Endothelial cell of umbilical vein (primary cell): ENCODE results near the gene SPATA32. TPM values are rescaled to one million over a fixed set of nuclear protein-coding genes. Genes with fewer than 3 reads are reported as not detected.

Experiments used
- BruUV-seq: library from RNA; stranded (reverse); fragments of 400-500 nt; replicated peaks from 2 replicates; lab custom pipeline; 2021; lab: Mats Ljungman, UMichigan
- CTCF ChIA-PET: fragments of 300-600, 350-600 bp; sonication (Branson Sonifier 250); formaldehyde crosslinking; loops from one replicate; lab custom pipeline; 2021; ENCODE audit warnings: antibody characterized with exemption, inconsistent platforms; lab: Charles Lee
- POLR2A ChIA-PET: fragments of 300-600, 350-600 bp; sonication (Branson Sonifier 250); formaldehyde crosslinking; loops from one replicate; lab custom pipeline; 2021; ENCODE audit warnings: antibody characterized with exemption, inconsistent platforms; lab: Charles Lee
- DNase-seq: peaks from one replicate; pipeline ENCODE4 v3.0.0-alpha.2; 2011; ENCODE audit warnings: low read depth, low spot score
- FAIRE-seq: peaks from 2 replicates; lab custom pipeline; 2011; peaks lifted over from hg19 to GRCh38; lab: Jason Lieb, UNC
- H2AFZ ChIP-seq: 2 replicates; pipeline ENCODE4 v1.6.0; 2012; ENCODE audit warnings: low read depth, low read length, control low read depth, inconsistent platforms
- H3K27ac ChIP-seq: 2 replicates; pipeline ENCODE4 v1.5.1; 2011; ENCODE audit warnings: low read depth, mild to moderate bottlenecking, control low read depth, low read length, moderate library complexity; ENCODE audit not compliant: insufficient read depth
- H3K27me3 ChIP-seq, 2 experiments: 2 replicates each; pipeline versions ENCODE4 v1.6.0 to v1.6.1; 2011; ENCODE audit warnings: low read length in 2 of 2, mixed read lengths in 1 of 2; ENCODE audit not compliant: control insufficient read depth in 2 of 2, insufficient read depth in 2 of 2
- H3K36me3 ChIP-seq, 2 experiments: 2 replicates in 1 of 2; 3 replicates in 1 of 2; pipeline ENCODE4 v1.5.1; 2011; ENCODE audit warnings: low read length in 2 of 2, mild to moderate bottlenecking in 1 of 2, moderate library complexity in 1 of 2; ENCODE audit not compliant: control insufficient read depth in 2 of 2, insufficient read depth in 2 of 2; ENCODE audit errors: extremely low read depth in 1 of 2
- H3K4me1 ChIP-seq: 3 replicates; pipeline ENCODE4 v1.5.1; 2011; ENCODE audit warnings: mild to moderate bottlenecking, low read length; ENCODE audit not compliant: control insufficient read depth, insufficient read depth; ENCODE audit errors: extremely low read depth
- H3K4me2 ChIP-seq: 2 replicates; pipeline ENCODE4 v1.6.1; 2011; ENCODE audit warnings: low read length, control low read depth, mixed read lengths; ENCODE audit not compliant: insufficient read depth
- H3K4me3 ChIP-seq, 3 experiments: fragments of 200-600 bp in 1 of 3; sonication (generic), shearing (Covaris generic) in 1 of 3; replicated peaks in 1 of 3; 2 replicates each; pipeline ENCODE4 v1.5.1; 2011 to 2016; ENCODE audit warnings: control low read depth in 3 of 3, low read length in 3 of 3, mild to moderate bottlenecking in 2 of 3, inconsistent platforms in 1 of 3, low read depth in 1 of 3, moderate library complexity in 1 of 3; ENCODE audit not compliant: insufficient read depth in 1 of 3
- H3K79me2 ChIP-seq: 2 replicates; pipeline ENCODE4 v1.6.0; 2012; ENCODE audit warnings: low read length, inconsistent platforms; ENCODE audit not compliant: control insufficient read depth, insufficient read depth
- H3K9ac ChIP-seq: replicated peaks from 2 replicates; pipeline ENCODE3; 2011; ENCODE audit warnings: low read length, control low read depth; ENCODE audit not compliant: insufficient read depth; ENCODE audit errors: extremely low read depth
- H3K9me1 ChIP-seq: replicated peaks from 3 replicates; pipeline ENCODE4 v1.6.0; 2011; ENCODE audit warnings: mild to moderate bottlenecking, low read length; ENCODE audit not compliant: control insufficient read depth, insufficient read depth; ENCODE audit errors: extremely low read depth
- H3K9me3 ChIP-seq: replicated peaks from 2 replicates; pipeline ENCODE4 v1.5.1; 2012; ENCODE audit warnings: low read length, inconsistent platforms; ENCODE audit not compliant: control insufficient read depth, insufficient read depth
- H4K20me1 ChIP-seq: replicated peaks from 2 replicates; pipeline ENCODE3; 2011; ENCODE audit warnings: mild to moderate bottlenecking, low read length; ENCODE audit not compliant: control insufficient read depth, insufficient read depth; ENCODE audit errors: extremely low read depth
- CTCF ChIP-seq, 2 donors: IDR thresholded peaks; 1 replicate in 1 of 2; 2 replicates in 1 of 2; pipeline ENCODE4 v1.5.1; 2011; ENCODE audit warnings: low read length in 2 of 2, mild to moderate bottlenecking in 2 of 2, moderate library complexity in 2 of 2, control low read depth in 1 of 2, inconsistent platforms in 1 of 2, low read depth in 1 of 2; ENCODE audit not compliant: insufficient read depth in 1 of 2; ENCODE audit errors: extremely low read depth in 1 of 2
- EZH2 ChIP-seq: IDR thresholded peaks from 2 replicates; pipeline ENCODE4 v1.6.1; 2012; ENCODE audit warnings: borderline replicate concordance, low read depth, mild to moderate bottlenecking, moderate library complexity, low read length, inconsistent platforms; ENCODE audit not compliant: severe bottlenecking
- FOS ChIP-seq: IDR thresholded peaks from 2 replicates; pipeline ENCODE4 v1.6.1; 2011; ENCODE audit warnings: mild to moderate bottlenecking, low read length, moderate library complexity, borderline replicate concordance; ENCODE audit not compliant: insufficient read depth
- GATA2 ChIP-seq: IDR thresholded peaks from 2 replicates; pipeline ENCODE4 v1.7.0; 2011; ENCODE audit warnings: low read depth, mild to moderate bottlenecking, moderate library complexity, mixed read lengths, low read length; ENCODE audit not compliant: insufficient read length, insufficient read depth
- JUN ChIP-seq: IDR thresholded peaks from 2 replicates; pipeline ENCODE4 v1.6.1; 2011; ENCODE audit warnings: borderline replicate concordance, low read depth; ENCODE audit not compliant: insufficient read length, insufficient read depth
- MAX ChIP-seq: IDR thresholded peaks from 2 replicates; pipeline ENCODE4 v1.6.1; 2011; ENCODE audit not compliant: insufficient read depth, insufficient read length
- MYC ChIP-seq: IDR thresholded peaks from one replicate; pipeline ENCODE4 v1.6.1; 2011; ENCODE audit warnings: mild to moderate bottlenecking, low read depth, low read length
- POLR2A ChIP-seq: IDR thresholded peaks from 2 replicates; pipeline ENCODE4 v1.6.1; 2012; ENCODE audit warnings: low read depth, mild to moderate bottlenecking, control low read depth, low read length
- POLR2AphosphoS5 ChIP-seq: IDR thresholded peaks from 2 replicates; pipeline ENCODE4 v1.6.1; 2012; ENCODE audit warnings: low read depth, mild to moderate bottlenecking, control low read depth, low read length, moderate library complexity; ENCODE audit not compliant: insufficient read depth
- dilution Hi-C: fragments of 300-500 bp; cut with MboI; formaldehyde crosslinking; loops from one replicate; pipeline ENCODE4 v1.15.0; 2019; ENCODE audit warnings: low sequenced_read_pairs; ENCODE audit not compliant: extremely low pct_ligation_motif_present
- intact Hi-C: fragments of 100-400 bp; cut with micrococcal nuclease; formaldehyde crosslinking; loops from one replicate; pipeline ENCODE4 v1.10.0; 2022
- polyA plus RNA-seq, 4 experiments: library from polyadenylated mRNA; depleted of rRNA in 3 of 4; stranded (reverse) in 3 of 4; unstranded in 1 of 4; fragments of >200 nt; gene quantifications; 2 replicates each; pipeline versions ENCODE4 v1.2.1 to v1.2.3, GENCODE V29; 2011 to 2012; ENCODE audit warnings: missing spikeins in 1 of 4
- total RNA-seq: library from RNA; stranded (reverse); gene quantifications from 2 replicates; pipeline ENCODE4 v1.2.3, GENCODE V29; 2021

Gene SPATA32
- total and polyA plus RNA-seq, 2 donors (not counting 3 experiments of a cell fraction or from before 2014, with no cell fraction given), result not detected

- no peak for FAIRE-seq
- BruUV-seq, result no TSS peak
- H3K4me1 ChIP-seq, result peaks cover 8% of the 10 kb centered on the region
- H3K4me2 ChIP-seq, result no peak overlapping the region
- TF ChIP-seq GATA2 (no peak), MYC (no peak), FOS (no peak), EZH2 (no peak), MAX (no peak), POLR2AphosphoS5 (no peak), JUN (no peak), CTCF (IDR thresholded peaks at IDR 0.05; ENCODE audit: extremely low read depth in 1 of 2, insufficient read depth in 1 of 2, low read depth in 1 of 2, low read length in 2 of 2) (no peak), POLR2A (no peak)
- no peak overlapping the region for H3K4me3 ChIP-seq
- no peaks in the 10 kb centered on the region for H4K20me1 ChIP-seq
- CTCF ChIA-PET, result interaction anchor here (1.6 to 2.0 kb wide), 3 partner anchors 9 to 159 kb away, joined by 9 to 13 read pairs (median 10); partner anchors contain the start of gene ACBD4
- H3K27ac ChIP-seq, result no peak overlapping the region
- H3K9ac ChIP-seq, result no peak overlapping the region
- no peaks in the 10 kb centered on the region for H3K9me1 ChIP-seq
- H3K36me3 ChIP-seq, result no peaks in the 10 kb centered on the region
- peaks cover 7 to 9% of the 10 kb centered on the region in 2 experiments for H3K27me3 ChIP-seq
- intact Hi-C loops (no loop called here), dilution Hi-C loops (no loop called here)
- POLR2A ChIA-PET, result no interaction called here
- no peaks in the 10 kb centered on the region for H3K9me3 ChIP-seq
- DNase-seq, result no peak
- H3K79me2 ChIP-seq, result no peaks in the 10 kb centered on the region
- peak overlapping the region; percentile 64 for H2AFZ ChIP-seq
These were observed 35.3 kb downstream of the SPATA32 start for GRCh38 chr17:45226576-45226975.
